Measurements from ENCODE around the gene REG3A.
A peak's percentile ranks its signal among the peaks of the same experiment; 100 is the strongest.

Gene REG3A

DNA sequence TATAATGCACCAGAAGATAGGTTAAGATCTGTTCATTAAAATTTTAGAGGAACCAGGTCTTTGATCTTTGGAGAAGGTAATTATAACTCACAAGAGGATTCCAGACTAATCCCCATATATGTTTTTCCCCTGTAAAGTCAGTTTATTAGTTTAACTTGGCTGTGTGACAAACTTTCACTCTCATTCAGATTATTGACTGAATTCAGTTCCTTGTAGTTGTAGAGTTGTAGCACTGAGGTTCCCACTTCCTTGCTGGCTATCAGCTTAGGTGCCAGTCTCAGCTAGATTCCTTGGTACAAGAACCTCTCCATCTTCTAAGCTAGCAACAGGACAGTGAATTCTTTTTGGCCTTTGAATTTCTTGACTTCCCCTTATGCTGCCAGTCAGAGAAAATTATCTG is 20.1 kb downstream of the REG3A start:
- no peak for TF ChIP-seq ZFX (IDR thresholded peaks at IDR 0.05)
- TF ChIP-seq, protein P1, sequence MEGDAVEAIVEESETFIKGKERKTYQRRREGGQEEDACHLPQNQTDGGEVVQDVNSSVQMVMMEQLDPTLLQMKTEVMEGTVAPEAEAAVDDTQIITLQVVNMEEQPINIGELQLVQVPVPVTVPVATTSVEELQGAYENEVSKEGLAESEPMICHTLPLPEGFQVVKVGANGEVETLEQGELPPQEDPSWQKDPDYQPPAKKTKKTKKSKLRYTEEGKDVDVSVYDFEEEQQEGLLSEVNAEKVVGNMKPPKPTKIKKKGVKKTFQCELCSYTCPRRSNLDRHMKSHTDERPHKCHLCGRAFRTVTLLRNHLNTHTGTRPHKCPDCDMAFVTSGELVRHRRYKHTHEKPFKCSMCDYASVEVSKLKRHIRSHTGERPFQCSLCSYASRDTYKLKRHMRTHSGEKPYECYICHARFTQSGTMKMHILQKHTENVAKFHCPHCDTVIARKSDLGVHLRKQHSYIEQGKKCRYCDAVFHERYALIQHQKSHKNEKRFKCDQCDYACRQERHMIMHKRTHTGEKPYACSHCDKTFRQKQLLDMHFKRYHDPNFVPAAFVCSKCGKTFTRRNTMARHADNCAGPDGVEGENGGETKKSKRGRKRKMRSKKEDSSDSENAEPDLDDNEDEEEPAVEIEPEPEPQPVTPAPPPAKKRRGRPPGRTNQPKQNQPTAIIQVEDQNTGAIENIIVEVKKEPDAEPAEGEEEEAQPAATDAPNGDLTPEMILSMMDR (conservative IDR thresholded peaks at IDR 0.05): no peak
- no peak overlapping the region for H3K27ac ChIP-seq

DNA sequence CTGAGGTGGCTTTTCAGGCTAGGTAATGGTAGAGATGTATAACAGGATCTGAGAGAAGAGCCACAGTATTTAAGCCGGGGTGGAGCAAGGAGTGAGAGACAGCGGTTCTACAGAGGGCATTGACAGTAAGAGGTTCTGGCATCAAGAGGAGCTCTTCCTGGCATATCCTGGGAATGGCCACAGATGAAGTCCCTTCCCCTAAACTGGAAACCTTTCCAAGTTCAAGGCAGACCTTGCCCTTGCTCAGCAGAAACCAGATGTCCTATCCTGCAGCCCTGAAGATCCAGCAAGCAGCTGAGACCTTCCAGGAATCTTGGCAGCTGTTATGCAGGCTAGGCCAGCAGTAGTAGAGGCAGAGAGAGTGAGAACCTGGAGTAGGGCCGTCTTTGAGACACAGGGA is 21.2 kb downstream of the REG3A start:
- no peak overlapping the region for H3K27ac ChIP-seq
- TF ChIP-seq, protein P1 (conservative IDR thresholded peaks at IDR 0.05): no peak
- no peak for TF ChIP-seq ZFX (IDR thresholded peaks at IDR 0.05)

DNA sequence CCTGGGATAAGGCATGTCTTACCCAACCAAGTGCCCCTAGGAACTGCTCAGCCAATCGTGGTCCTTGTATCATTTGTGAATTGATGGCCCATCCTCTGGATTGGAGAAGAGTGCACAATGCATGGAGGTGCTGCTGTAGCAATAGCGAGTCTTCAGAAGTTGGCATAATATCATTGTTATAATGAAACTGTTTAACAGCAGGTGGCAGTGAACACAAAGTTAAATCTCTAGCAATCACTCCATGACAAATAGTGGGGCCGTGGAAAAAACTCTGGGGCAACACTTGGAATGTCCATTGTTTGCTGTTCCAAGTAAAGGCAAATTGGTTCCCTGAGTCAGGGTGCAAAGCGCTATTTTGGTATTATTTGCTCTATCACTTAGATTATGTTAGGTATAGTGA is 27.9 kb downstream of the REG3A start:
- TF ChIP-seq, protein P1 (conservative IDR thresholded peaks at IDR 0.05): peak; percentile 16
- TF ChIP-seq ZFX (IDR thresholded peaks at IDR 0.05): no peak
- H3K27ac ChIP-seq: no peak overlapping the region

DNA sequence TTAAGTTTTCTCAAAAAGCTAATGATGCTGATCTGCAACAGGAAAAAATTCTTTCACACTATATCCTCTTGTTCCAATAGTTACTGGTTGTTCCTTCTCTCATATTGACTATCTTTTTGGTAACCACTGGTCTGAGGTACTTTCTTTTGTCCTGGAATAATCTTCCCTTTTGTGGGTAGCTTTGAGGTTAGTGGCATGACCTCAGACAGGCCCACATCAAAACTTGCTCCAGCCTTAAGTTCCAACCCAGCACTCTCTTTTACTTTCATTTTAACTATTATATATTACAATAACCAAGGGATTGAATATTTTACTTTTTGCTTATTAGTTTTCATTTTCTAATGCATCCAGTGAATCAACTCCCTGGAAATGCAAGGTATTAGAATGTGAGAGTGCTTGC is 29.7 kb downstream of the REG3A start:
- TF ChIP-seq, protein P1 (conservative IDR thresholded peaks at IDR 0.05): no peak
- no peak for TF ChIP-seq ZFX (IDR thresholded peaks at IDR 0.05)

DNA sequence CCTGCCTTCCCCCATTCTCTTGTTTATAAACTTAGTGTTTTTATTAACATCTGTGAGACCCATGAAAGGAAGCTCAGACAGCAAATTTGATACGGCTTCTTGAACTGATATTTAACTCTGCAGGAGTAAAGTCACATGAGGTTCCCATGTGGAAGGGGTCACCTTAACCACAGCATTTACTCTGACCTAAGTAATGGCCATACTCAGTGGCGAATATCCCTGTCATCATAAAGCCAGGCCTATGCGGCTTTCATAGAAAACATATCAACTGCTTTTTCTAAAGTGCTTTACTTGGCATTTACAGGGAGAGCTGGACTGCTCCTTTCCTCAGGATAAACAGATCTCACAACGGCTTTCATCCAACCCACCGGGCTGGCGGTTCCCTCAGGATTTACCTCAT is 30.3 kb downstream of the REG3A start:
- H3K27ac ChIP-seq: no peak overlapping the region
- TF ChIP-seq ZFX (IDR thresholded peaks at IDR 0.05): no peak
- TF ChIP-seq, protein P1 (conservative IDR thresholded peaks at IDR 0.05): no peak

More for the DNA sequence above, 29.7 kb downstream of the REG3A start:
- no peak overlapping the region for H3K27ac ChIP-seq

DNA sequence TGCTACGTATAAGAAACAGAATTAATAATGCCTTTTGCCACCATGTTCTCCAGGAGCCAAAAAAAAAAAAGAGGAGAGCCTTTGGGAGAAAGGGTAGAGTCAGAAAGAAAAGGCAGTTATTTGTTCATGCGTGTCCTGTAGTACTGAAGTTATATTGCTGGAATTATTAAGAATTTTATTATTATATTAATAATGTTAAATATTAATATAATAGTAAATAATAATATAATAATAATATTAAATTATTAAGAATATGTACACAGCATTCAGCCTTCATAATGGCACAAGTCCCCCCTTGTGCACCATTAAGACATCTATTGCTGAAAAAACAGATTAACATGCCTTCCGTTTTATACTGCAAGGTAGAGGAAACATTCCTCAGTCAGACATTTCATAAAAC is 31.1 kb downstream of the REG3A start:
- TF ChIP-seq, protein P1 (conservative IDR thresholded peaks at IDR 0.05): no peak
- no peak for TF ChIP-seq ZFX (IDR thresholded peaks at IDR 0.05)
- no peak overlapping the region for H3K27ac ChIP-seq

DNA sequence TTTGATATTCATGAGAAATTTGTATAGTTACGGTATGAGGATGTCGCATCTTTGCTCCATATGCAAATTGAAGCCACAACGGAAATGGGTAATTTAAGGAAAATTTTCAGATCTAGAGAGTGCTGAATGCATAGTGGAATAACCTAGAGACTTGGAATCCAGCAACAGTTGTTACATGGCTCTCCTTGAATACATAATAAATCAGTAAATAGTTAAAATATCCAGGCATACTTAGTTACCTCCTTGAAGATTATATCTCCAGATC is 33.9 kb downstream of the REG3A start:
- no peak overlapping the region for H3K27ac ChIP-seq
- TF ChIP-seq ZFX (IDR thresholded peaks at IDR 0.05): no peak
- TF ChIP-seq, protein P1 (conservative IDR thresholded peaks at IDR 0.05): no peak
